ENCODE data around the gene ZZZ3.

DNA sequence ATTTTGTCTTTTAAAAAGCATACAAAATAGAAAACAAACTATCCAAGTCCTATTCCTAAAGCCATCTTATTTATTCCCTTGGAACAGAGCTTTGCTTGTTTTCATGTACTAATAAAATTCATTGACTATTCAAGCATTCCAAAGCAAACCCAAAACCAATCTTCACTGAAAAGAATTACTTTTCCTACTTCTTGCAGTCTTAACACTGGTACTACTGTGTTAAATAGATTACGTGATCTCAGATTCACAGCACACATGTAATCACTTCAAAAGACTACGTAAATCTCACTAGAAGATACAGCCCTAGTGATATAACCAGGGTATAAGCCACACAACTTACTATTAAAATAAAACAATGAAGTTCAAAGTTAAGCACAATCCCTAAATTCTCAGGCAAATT lies 39.0 kb downstream of the ZZZ3 start:
- TF ChIP-seq, protein P1, sequence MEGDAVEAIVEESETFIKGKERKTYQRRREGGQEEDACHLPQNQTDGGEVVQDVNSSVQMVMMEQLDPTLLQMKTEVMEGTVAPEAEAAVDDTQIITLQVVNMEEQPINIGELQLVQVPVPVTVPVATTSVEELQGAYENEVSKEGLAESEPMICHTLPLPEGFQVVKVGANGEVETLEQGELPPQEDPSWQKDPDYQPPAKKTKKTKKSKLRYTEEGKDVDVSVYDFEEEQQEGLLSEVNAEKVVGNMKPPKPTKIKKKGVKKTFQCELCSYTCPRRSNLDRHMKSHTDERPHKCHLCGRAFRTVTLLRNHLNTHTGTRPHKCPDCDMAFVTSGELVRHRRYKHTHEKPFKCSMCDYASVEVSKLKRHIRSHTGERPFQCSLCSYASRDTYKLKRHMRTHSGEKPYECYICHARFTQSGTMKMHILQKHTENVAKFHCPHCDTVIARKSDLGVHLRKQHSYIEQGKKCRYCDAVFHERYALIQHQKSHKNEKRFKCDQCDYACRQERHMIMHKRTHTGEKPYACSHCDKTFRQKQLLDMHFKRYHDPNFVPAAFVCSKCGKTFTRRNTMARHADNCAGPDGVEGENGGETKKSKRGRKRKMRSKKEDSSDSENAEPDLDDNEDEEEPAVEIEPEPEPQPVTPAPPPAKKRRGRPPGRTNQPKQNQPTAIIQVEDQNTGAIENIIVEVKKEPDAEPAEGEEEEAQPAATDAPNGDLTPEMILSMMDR (IDR thresholded peaks at IDR 0.05), result no peak
- TF ChIP-seq EP300 (IDR thresholded peaks at IDR 0.05) (no peak), POLR2A (IDR thresholded peaks at IDR 0.05) (no peak)

Data from tibial nerve (tissue), 4 donors.